ENCODE measurements around the gene AP4S1. TPM values are rescaled to one million over a fixed set of nuclear protein-coding genes. Genes with fewer than 3 reads are reported as not detected.
"Not testable (repeated sequence)": the region's sequence is repeated elsewhere in the genome, so short reads cannot be mapped to it uniquely, and the experiment has no call there.

The AP4S1 gene, protein sequence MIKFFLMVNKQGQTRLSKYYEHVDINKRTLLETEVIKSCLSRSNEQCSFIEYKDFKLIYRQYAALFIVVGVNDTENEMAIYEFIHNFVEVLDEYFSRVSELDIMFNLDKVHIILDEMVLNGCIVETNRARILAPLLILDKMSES
- total RNA-seq: 10 to 100 TPM in 3 of 9 donors, 1 to 10 TPM in 6; 4.4 to 20.6 (median 7.4) TPM
- polyA plus RNA-seq: 1 to 10 TPM; 4.6 to 9.7 (median 5.8) TPM
- long read RNA-seq, donor 1: 0 reads
- long read RNA-seq, donor 2: 0 reads
- long read RNA-seq, donor 3, partial matches to known transcripts: 24 of 26 reads
- long read RNA-seq, donor 3, other reads (novel, unspliced or antisense): 0 of 26 reads
- long read RNA-seq, donor 4, partial matches to known transcripts: 0 of 1 reads
- long read RNA-seq, donor 4, other reads (novel, unspliced or antisense): 1 of 1 reads
- long read RNA-seq, donor 5, partial matches to known transcripts: 1 of 2 reads
- long read RNA-seq, donor 5, other reads (novel, unspliced or antisense): 1 of 2 reads
- long read RNA-seq, donor 6, partial matches to known transcripts: 1 of 1 reads
- long read RNA-seq, donor 6, other reads (novel, unspliced or antisense): 0 of 1 reads
- long read RNA-seq, donor 7, partial matches to known transcripts: 0 of 2 reads
- long read RNA-seq, donor 7, other reads (novel, unspliced or antisense): 0 of 2 reads
- long read RNA-seq, donor 8, partial matches to known transcripts: 19 of 21 reads
- long read RNA-seq, donor 8, other reads (novel, unspliced or antisense): 0 of 21 reads
- long read RNA-seq, donor 9, partial matches to known transcripts: 0 of 2 reads
- long read RNA-seq, donor 9, other reads (novel, unspliced or antisense): 0 of 2 reads
- long read RNA-seq, donor 10: 0 reads

DNA sequence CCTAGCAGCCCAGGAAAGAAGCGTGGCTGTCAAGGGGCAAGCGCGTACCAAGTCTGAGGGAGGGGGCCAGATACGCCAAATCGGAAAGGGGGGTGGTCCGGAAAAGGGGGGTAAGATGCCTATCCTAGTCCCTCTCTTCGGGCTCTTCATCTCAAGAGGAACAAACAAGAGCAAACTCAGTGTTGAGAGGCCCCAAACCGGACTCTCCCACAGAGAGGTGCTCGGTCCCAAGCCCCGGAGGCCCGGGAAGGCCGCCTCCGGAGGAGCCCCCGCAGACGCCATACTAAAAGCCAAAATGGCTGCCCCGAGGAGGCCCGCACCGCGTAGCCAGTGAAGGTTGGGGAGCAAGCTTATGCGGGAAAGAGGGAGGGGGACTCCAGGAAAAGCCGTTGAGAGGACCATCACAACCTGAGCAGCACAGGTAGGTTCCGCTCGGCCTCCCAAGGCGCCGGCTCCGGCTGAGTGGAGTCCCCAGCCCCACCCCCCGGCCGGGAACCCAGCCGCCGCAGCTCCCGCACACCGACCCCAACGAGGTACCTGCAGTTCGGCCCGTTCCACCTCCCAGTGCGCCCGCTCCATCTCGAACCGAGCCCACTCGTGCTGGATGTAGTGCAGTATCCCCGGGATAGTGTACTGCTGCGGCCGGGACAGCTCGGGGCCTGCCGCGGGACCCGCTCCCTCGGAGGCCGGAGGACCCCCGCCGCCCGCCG is at the start of gene AP4S1:
Gene AP4S1 (plus strand): TSS at position 283 of the 710 bp plus-strand sequence. CDS start 40,548 bp downstream, outside the sequence.
- Histone ChIP-seq H3K9me3 (replicated peaks in 1 of 3) (no peaks in the 10 kb centered on the region), H3K4me3 (peak within 1 kb of the TSS; percentile 94 to 99 (median 97)), H3K27ac (peak within 1 kb of the TSS; percentile 94 to 100 (median 99)), H3K27me3 (no peaks in the 10 kb centered on the region), H3K4me1 (replicated peaks in 1 of 2) (peaks cover 0 to 36% of the 10 kb centered on the region in 2 donors), H3K36me3 (replicated peaks in 1 of 2) (no peaks in the 10 kb centered on the region)
- WGBS, 4 donors: 0 to 1% (median 0%) methylated on average over 8 to 53 of the region's 53 CpGs
- intact Hi-C loops (cut with DNase I): loop anchor here (10.0 kb wide), 1 partner anchor 59 kb away; no protein-coding TSS in a partner anchor
- TF ChIP-seq, protein P1, sequence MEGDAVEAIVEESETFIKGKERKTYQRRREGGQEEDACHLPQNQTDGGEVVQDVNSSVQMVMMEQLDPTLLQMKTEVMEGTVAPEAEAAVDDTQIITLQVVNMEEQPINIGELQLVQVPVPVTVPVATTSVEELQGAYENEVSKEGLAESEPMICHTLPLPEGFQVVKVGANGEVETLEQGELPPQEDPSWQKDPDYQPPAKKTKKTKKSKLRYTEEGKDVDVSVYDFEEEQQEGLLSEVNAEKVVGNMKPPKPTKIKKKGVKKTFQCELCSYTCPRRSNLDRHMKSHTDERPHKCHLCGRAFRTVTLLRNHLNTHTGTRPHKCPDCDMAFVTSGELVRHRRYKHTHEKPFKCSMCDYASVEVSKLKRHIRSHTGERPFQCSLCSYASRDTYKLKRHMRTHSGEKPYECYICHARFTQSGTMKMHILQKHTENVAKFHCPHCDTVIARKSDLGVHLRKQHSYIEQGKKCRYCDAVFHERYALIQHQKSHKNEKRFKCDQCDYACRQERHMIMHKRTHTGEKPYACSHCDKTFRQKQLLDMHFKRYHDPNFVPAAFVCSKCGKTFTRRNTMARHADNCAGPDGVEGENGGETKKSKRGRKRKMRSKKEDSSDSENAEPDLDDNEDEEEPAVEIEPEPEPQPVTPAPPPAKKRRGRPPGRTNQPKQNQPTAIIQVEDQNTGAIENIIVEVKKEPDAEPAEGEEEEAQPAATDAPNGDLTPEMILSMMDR (IDR thresholded peaks at IDR 0.05): no peak
- TF ChIP-seq POLR2A (IDR thresholded peaks at IDR 0.05): no peak
- DNase-seq: peak; percentile 27 to 64 (median 49)

DNA sequence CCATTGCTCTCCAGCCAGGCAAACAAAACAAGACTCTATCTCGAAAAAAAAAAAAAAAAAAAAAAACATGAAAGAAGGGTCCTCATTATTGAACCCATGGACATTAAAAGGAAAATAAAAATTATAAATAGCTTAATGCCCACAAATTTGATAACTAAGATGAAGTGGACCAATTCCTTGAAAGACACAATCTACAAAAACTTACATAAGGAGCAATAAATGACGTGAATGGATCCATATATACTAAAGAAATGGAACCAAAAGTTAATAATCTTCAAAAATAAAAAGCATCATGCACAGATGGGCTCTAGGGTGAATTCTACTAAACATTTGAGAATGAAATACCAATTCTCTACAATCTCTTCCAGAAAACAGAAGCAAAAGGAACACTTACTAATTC is 47.7 kb upstream of the AP4S1 start:
- no peak overlapping the region for H3K4me3 ChIP-seq
- no peak for DNase-seq
- TF ChIP-seq, protein P1 (IDR thresholded peaks at IDR 0.05): no peak
- TF ChIP-seq POLR2A (IDR thresholded peaks at IDR 0.05): no peak
- intact Hi-C loops (cut with DNase I): no loop called here
- H3K9me3 ChIP-seq (replicated peaks in 1 of 3): no peaks in the 10 kb centered on the region
- peaks cover 18 to 39% of the 10 kb centered on the region in 2 donors for H3K4me1 ChIP-seq (replicated peaks in 1 of 2)
- WGBS, 4 donors: 79 to 91% (median 88%) methylated on average over 2 of the region's 2 CpGs
- no peaks in the 10 kb centered on the region for H3K36me3 ChIP-seq (replicated peaks in 1 of 2)
- no peak overlapping the region for H3K27ac ChIP-seq
- no peaks in the 10 kb centered on the region for H3K27me3 ChIP-seq

DNA sequence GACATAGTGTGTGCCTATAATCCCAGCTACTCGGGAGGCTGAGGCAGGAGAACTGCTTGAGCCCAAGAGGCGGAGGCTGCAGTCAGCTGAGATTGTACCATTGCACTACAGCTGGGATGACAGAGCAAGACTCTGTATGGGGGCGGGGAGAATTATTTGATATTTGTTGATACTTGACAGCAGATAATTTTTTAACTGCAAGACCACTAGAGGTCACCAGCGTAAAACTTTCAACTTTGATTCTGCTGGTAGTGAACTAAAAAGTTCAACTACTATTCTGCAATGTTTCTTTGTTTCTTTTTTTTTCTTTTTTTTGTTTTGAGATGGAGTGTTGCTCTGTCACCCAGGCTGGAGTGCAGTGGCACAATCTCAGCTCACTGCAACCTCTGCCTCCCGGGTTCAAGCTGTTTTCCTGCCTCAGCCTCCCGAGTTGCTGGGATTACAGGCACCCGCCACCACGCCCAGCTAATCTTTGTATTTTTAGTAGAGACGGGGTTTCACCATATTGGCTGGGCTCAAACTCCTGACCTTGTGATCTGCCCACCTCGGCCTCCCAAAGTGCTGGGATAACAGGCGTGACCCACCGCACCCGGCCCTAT is 45.2 kb upstream of the AP4S1 start:
- not testable (repeated sequence) for H3K36me3 ChIP-seq (replicated peaks in 1 of 2); H3K4me3 ChIP-seq; H3K9me3 ChIP-seq (replicated peaks in 1 of 3); H3K27me3 ChIP-seq
- peak; percentile 45 to 72 (median 59) for DNase-seq
- intact Hi-C loops (cut with DNase I): loop anchor here (5.0 to 10.0 kb wide), 2 partner anchors 102 to 105 kb away; no protein-coding TSS in a partner anchor
- 56 to 65% (median 57%) methylated on average over 13 of the region's 13 CpGs for WGBS, 4 donors
- H3K4me1 ChIP-seq (replicated peaks in 1 of 2): peaks cover 0 to 17% of the 10 kb centered on the region in 2 donors
- TF ChIP-seq, protein P1 (IDR thresholded peaks at IDR 0.05): peak; percentile 44 to 83 (median 64)
- peak overlapping the region in 1 of 5 donors; percentile 26 for H3K27ac ChIP-seq
